Loucy (cell line): ENCODE data around the gene TTC32.

Experiments used
- H2AFZ ChIP-seq: fragments of 200-600 bp; sonication (generic); 2 replicates; pipeline ENCODE4 v1.6.0; 2016; ENCODE audit warnings: antibody characterized with exemption, mild to moderate bottlenecking, low read length, moderate library complexity
- H3F3A ChIP-seq: fragments of 200-600 bp; 2 replicates; pipeline ENCODE4 v1.6.0; 2016; ENCODE audit warnings: antibody characterized with exemption, low read depth, mild to moderate bottlenecking
- H3K27me3 ChIP-seq: fragments of 200-600 bp; sonication (generic); 2 replicates; pipeline ENCODE4 v1.6.1; 2014; ENCODE audit warnings: low read length, mild to moderate bottlenecking; ENCODE audit not compliant: insufficient read depth, poor library complexity, severe bottlenecking
- H3K36me3 ChIP-seq: fragments of 200-600 bp; sonication (generic); 2 replicates; pipeline ENCODE4 v1.6.1; 2016; ENCODE audit warnings: low read length; ENCODE audit not compliant: insufficient read depth
- H3K4me1 ChIP-seq: fragments of 200-600 bp; sonication (generic); 2 replicates; pipeline ENCODE4 v1.5.1; 2014; ENCODE audit warnings: low read length, mild to moderate bottlenecking; ENCODE audit not compliant: insufficient read depth, poor library complexity, severe bottlenecking
- H3K4me2 ChIP-seq: fragments of 200-600 bp; sonication (generic); 2 replicates; pipeline ENCODE4 v1.6.0; 2014; ENCODE audit warnings: antibody characterized with exemption, low read length, low read depth, mild to moderate bottlenecking; ENCODE audit not compliant: poor library complexity, severe bottlenecking
- H3K4me3 ChIP-seq: fragments of 200-600 bp; sonication (generic); 2 replicates; pipeline ENCODE4 v1.5.1; 2014; ENCODE audit warnings: low read length, mild to moderate bottlenecking, mixed read lengths; ENCODE audit not compliant: poor library complexity, severe bottlenecking
- H3K79me2 ChIP-seq: fragments of 200-600 bp; sonication (generic); 2 replicates; pipeline ENCODE4 v1.6.1; 2014; ENCODE audit warnings: low read length; ENCODE audit not compliant: insufficient read depth
- H3K9ac ChIP-seq: fragments of 200-600 bp; sonication (generic); 2 replicates; pipeline ENCODE4 v1.6.0; 2014; ENCODE audit warnings: mild to moderate bottlenecking, low read depth, low read length, moderate library complexity; ENCODE audit not compliant: poor library complexity, severe bottlenecking
- H3K9me2 ChIP-seq: fragments of 200-600 bp; sonication (generic); replicated peaks from 2 replicates; pipeline ENCODE4 v1.6.1; 2016; ENCODE audit warnings: low read depth, low read length, mixed read lengths
- H3K9me3 ChIP-seq: fragments of 200-600 bp; sonication (generic); 2 replicates; pipeline ENCODE4 v1.6.1; 2014; ENCODE audit warnings: mild to moderate bottlenecking, antibody characterized with exemption, low read length, low read depth; ENCODE audit not compliant: insufficient read depth
- H4K20me1 ChIP-seq: fragments of 200-600 bp; sonication (generic); 2 replicates; pipeline ENCODE4 v1.6.0; 2014; ENCODE audit warnings: antibody characterized with exemption, low read length, mild to moderate bottlenecking; ENCODE audit not compliant: insufficient read depth, poor library complexity, severe bottlenecking
- EZH2phosphoT487 ChIP-seq: fragments of 200-600 bp; IDR thresholded peaks from 2 replicates; pipeline ENCODE4 v1.6.1; 2018; ENCODE audit warnings: antibody characterized with exemption, mild to moderate bottlenecking, moderate library complexity, borderline replicate concordance
- TF ChIP-seq, protein P1 (sequence below): fragments of 200-600 bp; sonication (generic); conservative IDR thresholded peaks from 2 replicates; pipeline ENCODE4 v1.5.1; 2014; ENCODE audit warnings: mild to moderate bottlenecking, antibody characterized with exemption, low read length

Gene TTC32

DNA sequence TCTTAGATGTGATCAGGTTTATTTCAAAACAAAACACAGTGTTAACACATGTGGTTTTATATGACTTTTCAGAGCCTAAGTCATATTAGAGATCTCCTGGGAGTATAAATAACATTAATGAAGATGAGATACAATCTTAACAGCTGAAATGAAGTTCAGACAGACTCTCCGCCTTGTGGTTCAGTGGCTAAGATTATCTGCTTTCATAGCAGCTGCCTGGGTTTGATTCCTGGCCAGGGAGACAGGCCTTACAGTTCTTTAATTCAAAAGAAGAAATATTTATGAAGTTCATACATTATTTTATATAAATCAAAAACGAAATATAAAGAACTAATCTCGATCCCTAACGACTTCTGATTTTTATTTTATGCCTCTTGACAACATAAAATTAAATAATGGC lies 35.2 kb upstream of the TTC32 start:
- Histone ChIP-seq H3K36me3 (no peaks in the 10 kb centered on the region), H3K4me3 (no peak overlapping the region), H4K20me1 (no peaks in the 10 kb centered on the region), H3K9ac (no peak overlapping the region), H3K79me2 (no peaks in the 10 kb centered on the region), H3K27me3 (peaks cover 6% of the 10 kb centered on the region), H2AFZ (no peak overlapping the region), H3K9me3 (no peaks in the 10 kb centered on the region), H3K4me2 (no peak overlapping the region), H3F3A (no peaks in the 10 kb centered on the region), H3K9me2 (no peaks in the 10 kb centered on the region), H3K4me1 (no peaks in the 10 kb centered on the region)
- TF ChIP-seq, protein P1, sequence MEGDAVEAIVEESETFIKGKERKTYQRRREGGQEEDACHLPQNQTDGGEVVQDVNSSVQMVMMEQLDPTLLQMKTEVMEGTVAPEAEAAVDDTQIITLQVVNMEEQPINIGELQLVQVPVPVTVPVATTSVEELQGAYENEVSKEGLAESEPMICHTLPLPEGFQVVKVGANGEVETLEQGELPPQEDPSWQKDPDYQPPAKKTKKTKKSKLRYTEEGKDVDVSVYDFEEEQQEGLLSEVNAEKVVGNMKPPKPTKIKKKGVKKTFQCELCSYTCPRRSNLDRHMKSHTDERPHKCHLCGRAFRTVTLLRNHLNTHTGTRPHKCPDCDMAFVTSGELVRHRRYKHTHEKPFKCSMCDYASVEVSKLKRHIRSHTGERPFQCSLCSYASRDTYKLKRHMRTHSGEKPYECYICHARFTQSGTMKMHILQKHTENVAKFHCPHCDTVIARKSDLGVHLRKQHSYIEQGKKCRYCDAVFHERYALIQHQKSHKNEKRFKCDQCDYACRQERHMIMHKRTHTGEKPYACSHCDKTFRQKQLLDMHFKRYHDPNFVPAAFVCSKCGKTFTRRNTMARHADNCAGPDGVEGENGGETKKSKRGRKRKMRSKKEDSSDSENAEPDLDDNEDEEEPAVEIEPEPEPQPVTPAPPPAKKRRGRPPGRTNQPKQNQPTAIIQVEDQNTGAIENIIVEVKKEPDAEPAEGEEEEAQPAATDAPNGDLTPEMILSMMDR = no peak
- no peak for TF ChIP-seq EZH2phosphoT487

DNA sequence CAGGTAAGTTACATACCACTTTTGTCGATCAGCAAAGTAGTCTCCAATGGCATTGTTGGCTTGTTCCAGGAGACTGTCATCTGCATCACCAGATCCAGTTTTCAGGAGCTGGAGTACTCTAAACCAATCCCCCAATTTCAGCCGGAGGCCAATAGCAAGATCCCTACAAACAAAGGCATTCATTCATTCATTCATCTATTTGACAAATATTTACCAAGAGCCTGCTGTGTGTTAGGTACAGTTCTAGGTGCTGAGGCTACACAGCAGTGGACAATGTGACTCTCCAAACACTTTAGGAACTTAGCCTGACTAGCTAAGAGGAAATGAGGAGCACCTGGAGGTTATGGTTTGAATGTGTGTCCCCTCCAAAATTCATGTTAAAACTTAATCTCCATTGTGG lies 34.4 kb upstream of the TTC32 start:
- Histone ChIP-seq H2AFZ (no peak overlapping the region), H3K4me2 (no peak overlapping the region), H3K4me1 (no peaks in the 10 kb centered on the region), H3K27me3 (peaks cover 11% of the 10 kb centered on the region), H3K36me3 (no peaks in the 10 kb centered on the region), H3K9ac (no peak overlapping the region), H4K20me1 (no peaks in the 10 kb centered on the region), H3K9me2 (no peaks in the 10 kb centered on the region), H3F3A (no peaks in the 10 kb centered on the region), H3K79me2 (no peaks in the 10 kb centered on the region), H3K4me3 (no peak overlapping the region), H3K9me3 (no peaks in the 10 kb centered on the region)
- no peak for TF ChIP-seq EZH2phosphoT487
- TF ChIP-seq, protein P1 = no peak

DNA sequence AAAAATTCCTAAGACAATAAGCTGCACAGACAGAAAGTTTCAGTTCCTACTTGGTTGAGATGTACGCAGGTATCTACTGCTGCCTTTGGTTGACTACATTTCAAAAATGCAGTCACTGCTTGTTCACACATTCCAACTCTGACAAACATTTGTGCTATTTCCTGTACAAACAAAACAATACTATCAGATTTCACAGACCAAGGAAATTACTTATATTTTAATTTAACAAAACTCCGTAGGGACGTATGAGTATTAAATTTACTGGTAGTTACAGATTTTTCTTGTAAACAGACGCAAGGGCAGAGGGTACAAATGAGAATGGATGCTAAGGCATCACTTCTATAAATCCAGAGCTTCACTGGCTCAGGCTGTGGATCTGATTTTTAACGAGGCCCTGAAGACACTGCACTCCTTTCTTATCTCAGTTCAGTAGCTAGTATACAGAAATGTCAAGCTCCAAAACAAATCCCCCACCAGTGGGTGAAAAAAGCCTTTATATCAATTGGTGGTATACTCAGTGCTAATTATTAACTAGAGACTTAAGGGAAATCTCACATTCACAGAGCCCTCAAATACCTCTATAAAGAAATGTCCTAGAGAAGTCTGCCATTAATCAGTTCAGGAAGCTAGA lies 31.7 kb upstream of the TTC32 start:
- Histone ChIP-seq H3K36me3 (no peaks in the 10 kb centered on the region), H2AFZ (no peak overlapping the region)
- no peak for TF ChIP-seq EZH2phosphoT487
- TF ChIP-seq, protein P1 = no peak

More for the DNA sequence above, 31.7 kb upstream of the TTC32 start:
- Histone ChIP-seq H3K9me2 (no peaks in the 10 kb centered on the region), H3K4me3 (no peak overlapping the region), H3K4me1 (no peaks in the 10 kb centered on the region), H3K9ac (no peak overlapping the region), H3K4me2 (no peak overlapping the region), H4K20me1 (no peaks in the 10 kb centered on the region), H3F3A (no peaks in the 10 kb centered on the region), H3K9me3 (no peaks in the 10 kb centered on the region), H3K79me2 (no peaks in the 10 kb centered on the region), H3K27me3 (peaks cover 11% of the 10 kb centered on the region)
